WTC11 (cell line): ENCODE data around the gene FBXW9. TPM values are rescaled to one million over a fixed set of nuclear protein-coding genes. Genes with fewer than 3 reads are reported as not detected.

Source experiments
- ATAC-seq: fragments of 200-7000 bp; cut with Tn5 transposase; 2 replicates; pipeline ENCODE4 v1.10.0; 2021; ENCODE audit warnings: mild to moderate bottlenecking, moderate library complexity
- Bru-seq: library from RNA; stranded (reverse); fragments of 400-500 nt; gene quantifications from one replicate; lab custom pipeline; 2021; lab: Mats Ljungman, UMichigan
- CTCF ChIA-PET: fragments of 300-600 bp; sonication (Branson Sonifier 250); formaldehyde crosslinking; loops from one replicate; lab custom pipeline; 2021; ENCODE audit warnings: antibody characterized with exemption; lab: Charles Lee
- POLR2A ChIA-PET: fragments of 350-600 bp; sonication (Branson Sonifier 250); formaldehyde crosslinking; loops from one replicate; lab custom pipeline; 2021; ENCODE audit warnings: antibody characterized with exemption; lab: Charles Lee
- DNase-seq: peaks from one replicate; pipeline ENCODE4 v3.0.0; 2021; ENCODE audit warnings: low spot score
- H3K27ac Mint-ChIP-seq: 2 replicates; pipeline ENCODE4 v1.8.0; 2021; ENCODE audit warnings: mixed read lengths
- H3K27me3 Mint-ChIP-seq: 2 replicates; pipeline ENCODE4 v1.8.0; 2021; ENCODE audit warnings: low read depth, mild to moderate bottlenecking, moderate library complexity, mixed read lengths
- H3K36me3 Mint-ChIP-seq: 2 replicates; pipeline ENCODE4 v1.8.0; 2021; ENCODE audit warnings: mixed read lengths
- H3K4me1 Mint-ChIP-seq: 2 replicates; pipeline ENCODE4 v1.8.0; 2022; ENCODE audit warnings: mixed read lengths
- H3K4me3 Mint-ChIP-seq: 2 replicates; pipeline ENCODE4 v1.8.0; 2021; ENCODE audit warnings: mild to moderate bottlenecking, moderate library complexity, mixed read lengths
- H3K9me3 Mint-ChIP-seq: 2 replicates; pipeline ENCODE4 v1.8.0; 2021; ENCODE audit warnings: mixed read lengths
- AR ChIP-seq: fragments of 250-450 bp; sonication (Bioruptor Pico); IDR thresholded peaks from 2 replicates; pipeline ENCODE4 v1.9.0; 2021; ENCODE audit warnings: mild to moderate bottlenecking
- CBFB ChIP-seq: sonication (generic); formaldehyde crosslinking; IDR thresholded peaks from 2 replicates; pipeline ENCODE4 v1.8.1; 2022; ENCODE audit warnings: mild to moderate bottlenecking, low read depth, missing genetic modification reagents
- CDX4 ChIP-seq: fragments of 250-450 bp; sonication (Bioruptor Pico); IDR thresholded peaks from 2 replicates; pipeline ENCODE4 v1.9.0; 2021; ENCODE audit warnings: moderate library complexity, mild to moderate bottlenecking, inconsistent platforms, borderline replicate concordance
- CREB1 ChIP-seq: sonication (generic); formaldehyde crosslinking; IDR thresholded peaks from 2 replicates; pipeline ENCODE4 v1.8.0; 2023; ENCODE audit warnings: mild to moderate bottlenecking, missing genetic modification reagents
- CTCF ChIP-seq: fragments of 200-600 bp; IDR thresholded peaks from 2 replicates; pipeline ENCODE4 v1.8.0; 2022; ENCODE audit warnings: antibody characterized with exemption
- ELF4 ChIP-seq: sonication (generic); formaldehyde crosslinking; IDR thresholded peaks from 2 replicates; pipeline ENCODE4 v1.8.1; 2022; ENCODE audit warnings: low read depth, mild to moderate bottlenecking, moderate library complexity, missing genetic modification reagents
- ESRRA ChIP-seq: sonication (generic); formaldehyde crosslinking; IDR thresholded peaks from 2 replicates; pipeline ENCODE4 v1.8.1; 2022; ENCODE audit warnings: mild to moderate bottlenecking, missing genetic modification reagents, borderline replicate concordance
- ETV6 ChIP-seq: sonication (generic); formaldehyde crosslinking; IDR thresholded peaks from 2 replicates; pipeline ENCODE4 v1.8.1; 2022; ENCODE audit warnings: mild to moderate bottlenecking, missing genetic modification reagents
- MLX ChIP-seq: sonication (generic); formaldehyde crosslinking; IDR thresholded peaks from 2 replicates; pipeline ENCODE4 v1.8.1; 2023; ENCODE audit warnings: mild to moderate bottlenecking, missing genetic modification reagents, moderate library complexity
- MYBL2 ChIP-seq: sonication (generic); formaldehyde crosslinking; IDR thresholded peaks from 2 replicates; pipeline ENCODE4 v1.8.1; 2023; ENCODE audit warnings: mild to moderate bottlenecking, moderate library complexity, missing genetic modification reagents
- NFE2L1 ChIP-seq: sonication (generic); formaldehyde crosslinking; IDR thresholded peaks from 2 replicates; pipeline ENCODE4 v1.8.1; 2023; ENCODE audit warnings: missing genetic modification reagents
- NFYB ChIP-seq: sonication (generic); formaldehyde crosslinking; conservative IDR thresholded peaks from 2 replicates; pipeline ENCODE4 v1.8.0; 2022; ENCODE audit warnings: low read depth, missing genetic modification reagents
- OVOL2 ChIP-seq: fragments of 250-450 bp; sonication (Bioruptor Pico); IDR thresholded peaks from 2 replicates; pipeline ENCODE4 v1.9.0; 2021; ENCODE audit warnings: mild to moderate bottlenecking, borderline replicate concordance
- RORB ChIP-seq: fragments of 250-450 bp; sonication (Bioruptor Pico); IDR thresholded peaks from 2 replicates; pipeline ENCODE4 v1.9.0; 2021; ENCODE audit warnings: mild to moderate bottlenecking
- SMAD3 ChIP-seq: sonication (generic); formaldehyde crosslinking; IDR thresholded peaks from 2 replicates; pipeline ENCODE4 v1.8.0; 2022; ENCODE audit warnings: missing genetic modification reagents, mild to moderate bottlenecking, borderline replicate concordance
- SOX15 ChIP-seq: fragments of 250-450 bp; sonication (Bioruptor Pico); IDR thresholded peaks from 2 replicates; pipeline ENCODE4 v1.9.0; 2021; ENCODE audit warnings: mild to moderate bottlenecking
- STAT6 ChIP-seq: sonication (generic); formaldehyde crosslinking; conservative IDR thresholded peaks from 2 replicates; pipeline ENCODE4 v1.8.1; 2023; ENCODE audit warnings: mild to moderate bottlenecking, low read depth, missing genetic modification reagents, moderate library complexity
- TEAD1 ChIP-seq: sonication (generic); formaldehyde crosslinking; IDR thresholded peaks from 2 replicates; pipeline ENCODE4 v1.8.0; 2022; ENCODE audit warnings: mild to moderate bottlenecking, missing genetic modification reagents
- TP53 ChIP-seq: sonication (generic); formaldehyde crosslinking; IDR thresholded peaks from 2 replicates; pipeline ENCODE4 v1.8.1; 2023; ENCODE audit warnings: mild to moderate bottlenecking, missing genetic modification reagents
- USF1 ChIP-seq: sonication (generic); formaldehyde crosslinking; IDR thresholded peaks from 2 replicates; pipeline ENCODE4 v1.8.0; 2022; ENCODE audit warnings: mild to moderate bottlenecking, missing genetic modification reagents
- ZNF121 ChIP-seq: sonication (generic); formaldehyde crosslinking; IDR thresholded peaks from 2 replicates; pipeline ENCODE4 v1.8.0; 2023; ENCODE audit warnings: missing genetic modification reagents
- long read RNA-seq, 3 experiments: library from RNA in 1 of 3; library from capped mRNA in 1 of 3; library from polyadenylated mRNA in 1 of 3; unstranded in 2 of 3; stranded (forward) in 1 of 3; transcript quantifications; one replicate each; pipeline ENCODE4 v2.0.0, GENCODE V29; 2021
- total RNA-seq: library from RNA; stranded (reverse); gene quantifications from 3 replicates; pipeline ENCODE4 v1.2.3, GENCODE V29; 2021
- TF ChIP-seq, protein P1 (sequence below): fragments of 250-450 bp; sonication (Bioruptor Pico); IDR thresholded peaks from 2 replicates; pipeline ENCODE4 v1.8.0; 2021; ENCODE audit warnings: mild to moderate bottlenecking
- TF ChIP-seq, protein P2 (sequence below): sonication (generic); formaldehyde crosslinking; IDR thresholded peaks from 2 replicates; pipeline ENCODE4 v1.8.0; 2022; ENCODE audit warnings: mild to moderate bottlenecking, missing genetic modification reagents

The FBXW9 gene
- 13.7 to 16.0 TPM (median 15.2 TPM) in 3 replicates for total RNA-seq
- Bru-seq, nascent RNA: percentile 41 among the genes with signal in this experiment
- long read RNA-seq, experiment 1, transcript FBXW9-201 (10 exons, 1,738 nt): major isoform, 53 of 63 reads
- long read RNA-seq, experiment 1, partial matches to known transcripts: 1 of 63 reads
- long read RNA-seq, experiment 1, other reads (novel, unspliced or antisense): 9 of 63 reads
- long read RNA-seq, experiment 2, transcript FBXW9-201 (10 exons, 1,738 nt): major isoform, 19 of 27 reads
- long read RNA-seq, experiment 2, partial matches to known transcripts: 7 of 27 reads
- long read RNA-seq, experiment 2, other reads (novel, unspliced or antisense): 1 of 27 reads
- long read RNA-seq, experiment 3, transcript FBXW9-201 (10 exons, 1,738 nt): major isoform, 43 of 45 reads
- long read RNA-seq, experiment 3, partial matches to known transcripts: 0 of 45 reads
- long read RNA-seq, experiment 3, other reads (novel, unspliced or antisense): 2 of 45 reads

DNA sequence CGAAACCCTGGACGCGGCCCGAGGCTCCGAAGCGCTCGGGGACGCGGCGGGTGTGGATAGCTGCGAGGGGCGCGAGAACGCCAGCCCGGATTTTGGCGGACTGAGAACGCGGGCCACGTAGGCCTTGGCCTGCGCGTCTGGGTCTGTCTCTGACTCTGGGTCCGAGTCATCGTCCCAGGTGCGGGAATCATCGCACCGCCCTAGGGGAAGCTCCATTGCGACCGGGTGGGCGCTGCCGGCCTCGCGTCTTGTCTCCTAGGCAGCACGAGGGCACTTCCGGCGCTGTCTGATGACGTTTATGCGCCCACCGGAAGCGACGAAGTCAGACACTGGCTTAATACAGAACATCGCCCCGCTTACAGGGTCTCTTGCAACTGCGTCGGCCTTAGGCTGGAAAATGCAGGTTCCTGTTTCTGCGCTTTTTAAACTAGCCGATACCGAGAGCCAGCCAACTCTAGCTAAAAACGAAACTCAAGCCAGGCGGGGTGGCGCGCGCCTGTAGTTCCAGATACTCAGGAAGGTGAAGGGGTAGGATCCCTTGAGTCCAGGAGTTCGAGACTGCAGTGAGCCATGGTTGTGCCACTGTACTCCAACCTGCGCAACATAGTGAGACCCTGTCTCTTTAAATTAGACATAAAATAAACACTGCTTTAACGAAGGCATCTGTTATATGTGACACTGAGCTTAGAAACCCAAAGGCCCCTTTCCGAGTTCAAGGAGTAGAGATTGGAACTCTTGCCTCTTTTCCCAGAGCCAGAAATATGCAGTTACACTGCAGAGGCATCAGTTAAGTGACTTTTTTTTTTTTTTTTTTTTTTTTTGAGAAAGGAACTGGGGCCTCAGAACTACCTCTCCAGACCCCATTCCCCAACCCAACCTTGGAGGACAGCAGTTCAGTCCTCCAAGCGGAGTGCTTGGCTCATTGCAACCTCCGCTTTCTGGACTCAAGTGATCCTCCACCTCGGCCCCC, at the start of gene FBXW9:
TSS of gene FBXW9 (minus strand) at position 266 of the 970 bp plus-strand sequence. CDS start at position 216, 50 bp downstream.
- CTCF ChIA-PET: interaction anchor here (0.6 to 1.9 kb wide), 9 partner anchors 12 to 281 kb away, joined by 3 to 10 read pairs (median 4); no protein-coding TSS in a partner anchor
- ATAC-seq: peak; percentile 83
- H3K27me3 Mint-ChIP-seq: no peaks in the 10 kb centered on the region
- TF ChIP-seq, protein P1, sequence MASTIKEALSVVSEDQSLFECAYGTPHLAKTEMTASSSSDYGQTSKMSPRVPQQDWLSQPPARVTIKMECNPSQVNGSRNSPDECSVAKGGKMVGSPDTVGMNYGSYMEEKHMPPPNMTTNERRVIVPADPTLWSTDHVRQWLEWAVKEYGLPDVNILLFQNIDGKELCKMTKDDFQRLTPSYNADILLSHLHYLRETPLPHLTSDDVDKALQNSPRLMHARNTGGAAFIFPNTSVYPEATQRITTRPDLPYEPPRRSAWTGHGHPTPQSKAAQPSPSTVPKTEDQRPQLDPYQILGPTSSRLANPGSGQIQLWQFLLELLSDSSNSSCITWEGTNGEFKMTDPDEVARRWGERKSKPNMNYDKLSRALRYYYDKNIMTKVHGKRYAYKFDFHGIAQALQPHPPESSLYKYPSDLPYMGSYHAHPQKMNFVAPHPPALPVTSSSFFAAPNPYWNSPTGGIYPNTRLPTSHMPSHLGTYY (CRISPR knock-in tag): 0 out of 2 replicates have a peak, but pooled peaks have one; percentile 66
- no peak for TF ChIP-seq OVOL2
- peak; percentile 77; the same call in 1 of the 2 replicates for TF ChIP-seq CBFB
- no peak for TF ChIP-seq ESRRA (CRISPR knock-in tag)
- TF ChIP-seq TP53 (CRISPR knock-in tag): peak; percentile 50; the same call in 1 of the 2 replicates
- no peak for TF ChIP-seq MLX (CRISPR knock-in tag)
- TF ChIP-seq CREB1 (CRISPR knock-in tag): peak; percentile 93
- no peak for TF ChIP-seq SMAD3 (CRISPR knock-in tag)
- TF ChIP-seq ELF4 (CRISPR knock-in tag): no peak
- TF ChIP-seq AR: 0 out of 2 replicates have a peak, but pooled peaks have one; percentile 36
- no peak for TF ChIP-seq STAT6
- TF ChIP-seq ZNF121 (CRISPR knock-in tag): no peak
- no peak for TF ChIP-seq CDX4
- TF ChIP-seq CTCF: no peak
- no peak for TF ChIP-seq RORB (CRISPR knock-in tag)
- no peak for TF ChIP-seq USF1
- TF ChIP-seq, protein P2, sequence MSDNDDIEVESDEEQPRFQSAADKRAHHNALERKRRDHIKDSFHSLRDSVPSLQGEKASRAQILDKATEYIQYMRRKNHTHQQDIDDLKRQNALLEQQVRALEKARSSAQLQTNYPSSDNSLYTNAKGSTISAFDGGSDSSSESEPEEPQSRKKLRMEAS (CRISPR knock-in tag): peak; percentile 75; the same call in 1 of the 2 replicates
- TF ChIP-seq TEAD1: peak; percentile 36; the same call in 1 of the 2 replicates
- TF ChIP-seq NFYB (CRISPR knock-in tag): no peak
- no peak for TF ChIP-seq MYBL2 (CRISPR knock-in tag)
- TF ChIP-seq SOX15 (CRISPR knock-in tag): no peak
- TF ChIP-seq NFE2L1 (CRISPR knock-in tag): no peak
- TF ChIP-seq ETV6 (CRISPR knock-in tag): no peak

More for the DNA sequence above, at the start of gene FBXW9:
- POLR2A ChIA-PET: interaction anchor here (0.7 to 2.1 kb wide), 5 partner anchors 15 to 61 kb away, joined by 3 to 13 read pairs (median 4); partner anchors contain the start of gene DHPS
- H3K9me3 Mint-ChIP-seq: no peaks in the 10 kb centered on the region
- peaks cover 3% of the 10 kb centered on the region for H3K4me1 Mint-ChIP-seq
- peaks cover 19% of the 10 kb centered on the region for H3K36me3 Mint-ChIP-seq
- peak within 1 kb of the TSS; percentile 99 for H3K27ac Mint-ChIP-seq
- DNase-seq: peak; percentile 98
- H3K4me3 Mint-ChIP-seq: peak within 1 kb of the TSS; percentile 90
